Choroid plexus epithelial cell (primary cell): ENCODE measurements around the gene CYBB.
"Not testable (repeated sequence)": the region's sequence is repeated elsewhere in the genome, so short reads cannot be mapped to it uniquely, and the experiment has no call there.

Source experiments
- DNase-seq: peaks from one replicate; pipeline ENCODE4 v3.0.0-alpha.2; 2010; ENCODE audit warnings: low read depth
- H3K4me3 ChIP-seq: 2 replicates; pipeline ENCODE4 v1.5.1; 2011; ENCODE audit warnings: low read depth, mild to moderate bottlenecking, control low read depth, low read length, moderate library complexity
- CTCF ChIP-seq: conservative IDR thresholded peaks from 2 replicates; pipeline ENCODE4 v1.5.1; 2011; ENCODE audit warnings: low read depth, mild to moderate bottlenecking, control low read depth, inconsistent platforms, low read length, moderate library complexity

The CYBB gene

GRCh38 chrX:37765507-37765906, 14.4 kb upstream of the CYBB start:
- no peak overlapping the region for H3K4me3 ChIP-seq
- DNase-seq = no peak
- TF ChIP-seq CTCF = no peak

- TF ChIP-seq CTCF = no peak
- DNase-seq = no peak
- no peak overlapping the region for H3K4me3 ChIP-seq
Observed at GRCh38 chrX:37767430-37767829, 12.4 kb upstream of the CYBB start.

- not testable (repeated sequence) for H3K4me3 ChIP-seq, DNase-seq
Observed at GRCh38 chrX:37768866-37769265, 11.0 kb upstream of the CYBB start.

GRCh38 chrX:37776283-37776986, 3.4 kb upstream of the CYBB start:
- DNase-seq = no peak
- TF ChIP-seq CTCF = no peak
- no peak overlapping the region for H3K4me3 ChIP-seq

GRCh38 chrX:37776987-37777325, 2.9 kb upstream of the CYBB start:
- no peak for DNase-seq
- no peak overlapping the region for H3K4me3 ChIP-seq
- no peak for TF ChIP-seq CTCF

DNA sequence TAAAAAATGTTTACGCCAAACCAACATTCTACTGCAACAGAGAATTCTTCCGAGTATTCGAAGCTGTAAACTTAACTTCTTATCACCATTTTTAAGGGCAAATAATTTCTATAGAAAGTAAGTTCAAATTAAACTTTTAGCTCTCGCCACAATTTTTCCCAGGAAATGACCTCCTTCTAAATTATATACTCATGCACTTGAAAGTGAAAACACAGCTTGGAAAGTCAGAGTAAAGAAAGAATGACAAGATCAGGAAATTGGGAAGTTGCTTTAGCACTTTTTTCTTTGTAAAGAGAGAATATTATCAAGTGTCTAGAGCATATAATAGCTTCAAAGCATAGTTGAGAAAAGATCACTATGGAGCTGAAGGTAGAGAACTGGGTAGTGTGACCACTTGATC, 1.2 kb downstream of the CYBB start:
- no peak overlapping the region for H3K4me3 ChIP-seq
- no peak for DNase-seq
- TF ChIP-seq CTCF = no peak

DNA sequence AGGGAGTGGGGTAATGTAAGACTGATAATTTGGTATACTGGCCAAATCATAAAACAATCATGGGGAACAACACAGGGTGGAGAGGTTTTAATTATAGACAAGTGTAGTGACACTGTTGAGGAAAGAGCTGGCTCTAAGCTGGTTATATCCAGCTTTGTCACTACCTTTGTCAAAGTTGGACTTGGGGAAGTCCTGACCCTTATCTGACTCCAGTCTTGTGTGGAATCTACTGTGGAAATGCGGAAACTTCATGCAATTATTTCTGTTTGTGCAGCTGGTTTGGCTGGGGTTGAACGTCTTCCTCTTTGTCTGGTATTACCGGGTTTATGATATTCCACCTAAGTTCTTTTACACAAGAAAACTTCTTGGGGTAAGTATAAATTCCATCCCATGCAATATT, 2.0 kb downstream of the CYBB start:
- no peak for DNase-seq
- no peak overlapping the region for H3K4me3 ChIP-seq

More for the DNA sequence above, 2.0 kb downstream of the CYBB start:
- TF ChIP-seq CTCF = no peak
